Neural progenitor cell (in vitro differentiated cells): ENCODE results near the gene ADAM8. TPM values are rescaled to one million over a fixed set of nuclear protein-coding genes. Genes with fewer than 3 reads are reported as not detected.

Experiments
- DNase-seq: peaks from one replicate; pipeline ENCODE4 v3.0.0-alpha.2; 2016; ENCODE audit warnings: low spot score
- H2AFZ ChIP-seq: fragments of 200-600 bp; sonication (generic); replicated peaks from 2 replicates; pipeline ENCODE4 v1.6.1; 2016; ENCODE audit warnings: antibody characterized with exemption
- H3F3A ChIP-seq: fragments of 200-600 bp; sonication (generic); 2 replicates; pipeline ENCODE4 v1.6.1; 2016; ENCODE audit warnings: antibody characterized with exemption, low read depth
- H3K27ac ChIP-seq: fragments of 200-600 bp; sonication (generic); 2 replicates; pipeline ENCODE4 v1.5.1; 2016; ENCODE audit warnings: mild to moderate bottlenecking
- H3K27me3 ChIP-seq: fragments of 200-600 bp; sonication (generic); 2 replicates; pipeline ENCODE4 v1.6.1; 2016; ENCODE audit warnings: mild to moderate bottlenecking, moderate library complexity
- H3K36me3 ChIP-seq: fragments of 200-600 bp; sonication (generic); 2 replicates; pipeline ENCODE4 v1.5.1; 2016
- H3K4me1 ChIP-seq: fragments of 200-600 bp; sonication (generic); 2 replicates; pipeline ENCODE4 v1.6.1; 2016; ENCODE audit warnings: mixed run types
- H3K4me2 ChIP-seq: fragments of 200-600 bp; sonication (generic); 2 replicates; pipeline ENCODE4 v1.6.1; 2016
- H3K4me3 ChIP-seq: fragments of 200-600 bp; sonication (generic); 2 replicates; pipeline ENCODE4 v1.5.1; 2016
- H3K79me2 ChIP-seq: fragments of 200-600 bp; sonication (generic); 2 replicates; pipeline ENCODE4 v1.6.1; 2016; ENCODE audit warnings: low read depth
- H3K9ac ChIP-seq: fragments of 200-600 bp; sonication (generic); 2 replicates; pipeline ENCODE4 v1.6.1; 2016
- H3K9me3 ChIP-seq: fragments of 200-600 bp; sonication (generic); 2 replicates; pipeline ENCODE4 v1.5.1; 2016; ENCODE audit warnings: low read depth
- H4K20me1 ChIP-seq: fragments of 200-600 bp; sonication (generic); 2 replicates; pipeline ENCODE4 v1.6.1; 2016; ENCODE audit warnings: low read depth
- H3K27ac Mint-ChIP-seq: 3 replicates; pipeline ENCODE4 v1.8.0; 2021; ENCODE audit warnings: mixed read lengths
- H3K27me3 Mint-ChIP-seq: 2 replicates; pipeline ENCODE4 v1.8.0; 2022; ENCODE audit warnings: low read depth, mild to moderate bottlenecking, inconsistent platforms, moderate library complexity, mixed read lengths; ENCODE audit not compliant: insufficient read depth
- H3K36me3 Mint-ChIP-seq: 3 replicates; pipeline ENCODE4 v1.8.0; 2021; ENCODE audit warnings: mixed read lengths
- H3K4me1 Mint-ChIP-seq: 3 replicates; pipeline ENCODE4 v1.8.0; 2021; ENCODE audit warnings: mixed read lengths
- H3K4me3 Mint-ChIP-seq: 3 replicates; pipeline ENCODE4 v1.8.0; 2021; ENCODE audit warnings: mild to moderate bottlenecking, moderate library complexity, mixed read lengths
- H3K9me3 Mint-ChIP-seq: 3 replicates; pipeline ENCODE4 v1.8.0; 2020; ENCODE audit warnings: mixed read lengths
- CTCF ChIP-seq: fragments of 200-600 bp; sonication (generic); IDR thresholded peaks from 2 replicates; pipeline ENCODE4 v1.5.1; 2017; ENCODE audit warnings: antibody characterized with exemption, mild to moderate bottlenecking
- EZH2 ChIP-seq: fragments of 200-600 bp; sonication (generic); IDR thresholded peaks from 2 replicates; pipeline ENCODE4 v1.6.1; 2017; ENCODE audit warnings: antibody characterized with exemption, mild to moderate bottlenecking, moderate library complexity
- EZH2phosphoT487 ChIP-seq: fragments of 200-600 bp; sonication (generic); IDR thresholded peaks from 2 replicates; pipeline ENCODE4 v1.6.1; 2017; ENCODE audit warnings: antibody characterized with exemption
- total RNA-seq: library from RNA; depleted of rRNA; stranded (reverse); fragments of >200 nt; gene quantifications from 2 replicates; pipeline ENCODE4 v1.2.3, GENCODE V29; 2015; ENCODE audit warnings: low replicate concordance

The ADAM8 gene
- total RNA-seq, 1 donor from 2014 or later, result 3.3 TPM

- Histone ChIP-seq H3K27me3 (peaks cover 4% of the 10 kb centered on the region), H3K27ac (no peak overlapping the region), H3K36me3 (no peaks in the 10 kb centered on the region), H3K4me1 (peaks cover 4% of the 10 kb centered on the region), H3K9ac (no peak overlapping the region), H3K4me3 (no peak overlapping the region), H3F3A (peaks cover 13% of the 10 kb centered on the region), H4K20me1 (peaks cover 8% of the 10 kb centered on the region), H3K4me2 (no peak overlapping the region), H2AFZ (no peak overlapping the region), H3K79me2 (no peaks in the 10 kb centered on the region), H3K9me3 (no peaks in the 10 kb centered on the region)
- Mint-ChIP-seq H3K27ac (no peak overlapping the region), H3K4me3 (no peak overlapping the region), H3K36me3 (peaks cover 17% of the 10 kb centered on the region), H3K9me3 (no peaks in the 10 kb centered on the region), H3K27me3 (peaks cover 10% of the 10 kb centered on the region), H3K4me1 (peaks cover 2% of the 10 kb centered on the region)
- no peak for DNase-seq
- no peak for TF ChIP-seq EZH2
- TF ChIP-seq EZH2phosphoT487, result no peak
- no peak for TF ChIP-seq CTCF
Measured at GRCh38 chr10:133281628-133282372, 5.1 kb upstream of the ADAM8 start.

- TF ChIP-seq EZH2phosphoT487 (no peak), EZH2 (no peak), CTCF (no peak)
- H3K9ac ChIP-seq, result no peak overlapping the region
- H3K4me1 Mint-ChIP-seq, result peaks cover 2% of the 10 kb centered on the region
- H3K4me2 ChIP-seq, result no peak overlapping the region
- no peak overlapping the region for H3K27ac ChIP-seq
- DNase-seq, result no peak
- no peak overlapping the region for H3K4me3 Mint-ChIP-seq
- no peak overlapping the region for H2AFZ ChIP-seq
- H3K27me3 Mint-ChIP-seq, result peaks cover 10% of the 10 kb centered on the region
- H3K27ac Mint-ChIP-seq, result no peak overlapping the region
- H3K27me3 ChIP-seq, result peaks cover 11% of the 10 kb centered on the region
- peaks cover 13% of the 10 kb centered on the region for H3K36me3 Mint-ChIP-seq
- peaks cover 11% of the 10 kb centered on the region for H3K4me1 ChIP-seq
- H3K9me3 Mint-ChIP-seq, result no peaks in the 10 kb centered on the region
- H3K79me2 ChIP-seq, result no peaks in the 10 kb centered on the region
- H3K36me3 ChIP-seq, result no peaks in the 10 kb centered on the region
- peaks cover 8% of the 10 kb centered on the region for H4K20me1 ChIP-seq
- no peak overlapping the region for H3K4me3 ChIP-seq
- peaks cover 13% of the 10 kb centered on the region for H3F3A ChIP-seq
- H3K9me3 ChIP-seq, result no peaks in the 10 kb centered on the region
Measured at GRCh38 chr10:133281084-133281483, 4.4 kb upstream of the ADAM8 start.

- no peak for DNase-seq
- H4K20me1 ChIP-seq, result peaks cover 8% of the 10 kb centered on the region
- no peaks in the 10 kb centered on the region for H3K79me2 ChIP-seq
- Mint-ChIP-seq H3K4me3 (no peak overlapping the region), H3K27ac (no peak overlapping the region), H3K4me1 (peaks cover 2% of the 10 kb centered on the region), H3K9me3 (no peaks in the 10 kb centered on the region), H3K36me3 (peaks cover 10% of the 10 kb centered on the region), H3K27me3 (peaks cover 10% of the 10 kb centered on the region)
- no peaks in the 10 kb centered on the region for H3K36me3 ChIP-seq
- no peak overlapping the region for H2AFZ ChIP-seq
- H3K4me2 ChIP-seq, result no peak overlapping the region
- H3K9me3 ChIP-seq, result no peaks in the 10 kb centered on the region
- H3K4me3 ChIP-seq, result no peak overlapping the region
- H3F3A ChIP-seq, result peaks cover 13% of the 10 kb centered on the region
- TF ChIP-seq EZH2phosphoT487 (no peak), CTCF (no peak), EZH2 (no peak)
- peaks cover 16% of the 10 kb centered on the region for H3K27me3 ChIP-seq
- H3K4me1 ChIP-seq, result peaks cover 16% of the 10 kb centered on the region
- no peak overlapping the region for H3K9ac ChIP-seq
- no peak overlapping the region for H3K27ac ChIP-seq
Measured at GRCh38 chr10:133280391-133281059, 3.9 kb upstream of the ADAM8 start.
